WERI-Rb-1 (cell line): ENCODE results near the gene SHISA8.

Experiments used
- DNase-seq: peaks from one replicate; pipeline ENCODE4 v3.0.0-alpha.2; 2020
- H3K27ac ChIP-seq: fragments of 250-450 bp; sonication (Bioruptor Pico); 2 replicates; pipeline ENCODE4 v1.5.1; 2020; ENCODE audit warnings: mild to moderate bottlenecking, moderate library complexity
- H3K27me3 ChIP-seq: fragments of 250-450 bp; sonication (Bioruptor Pico); 2 replicates; pipeline ENCODE4 v1.5.1; 2021; ENCODE audit warnings: mild to moderate bottlenecking, low read depth, moderate library complexity; ENCODE audit not compliant: insufficient read depth, severe bottlenecking
- H3K36me3 ChIP-seq: fragments of 250-450 bp; sonication (Bioruptor Pico); 2 replicates; pipeline ENCODE4 v1.5.1; 2020; ENCODE audit warnings: mild to moderate bottlenecking, moderate library complexity
- H3K4me3 ChIP-seq: 2 replicates; pipeline ENCODE4 v1.5.1; 2011; ENCODE audit warnings: low read depth, mild to moderate bottlenecking, control low read depth, low read length
- H3K9me3 ChIP-seq: fragments of 250-450 bp; sonication (Bioruptor Pico); 2 replicates; pipeline ENCODE4 v1.5.1; 2021; ENCODE audit warnings: mild to moderate bottlenecking, moderate library complexity; ENCODE audit not compliant: severe bottlenecking
- CTCF ChIP-seq: IDR thresholded peaks from 2 replicates; pipeline ENCODE4 v1.5.1; 2011; ENCODE audit warnings: low read depth, mild to moderate bottlenecking, control low read depth, inconsistent platforms, low read length

The SHISA8 gene

DNA sequence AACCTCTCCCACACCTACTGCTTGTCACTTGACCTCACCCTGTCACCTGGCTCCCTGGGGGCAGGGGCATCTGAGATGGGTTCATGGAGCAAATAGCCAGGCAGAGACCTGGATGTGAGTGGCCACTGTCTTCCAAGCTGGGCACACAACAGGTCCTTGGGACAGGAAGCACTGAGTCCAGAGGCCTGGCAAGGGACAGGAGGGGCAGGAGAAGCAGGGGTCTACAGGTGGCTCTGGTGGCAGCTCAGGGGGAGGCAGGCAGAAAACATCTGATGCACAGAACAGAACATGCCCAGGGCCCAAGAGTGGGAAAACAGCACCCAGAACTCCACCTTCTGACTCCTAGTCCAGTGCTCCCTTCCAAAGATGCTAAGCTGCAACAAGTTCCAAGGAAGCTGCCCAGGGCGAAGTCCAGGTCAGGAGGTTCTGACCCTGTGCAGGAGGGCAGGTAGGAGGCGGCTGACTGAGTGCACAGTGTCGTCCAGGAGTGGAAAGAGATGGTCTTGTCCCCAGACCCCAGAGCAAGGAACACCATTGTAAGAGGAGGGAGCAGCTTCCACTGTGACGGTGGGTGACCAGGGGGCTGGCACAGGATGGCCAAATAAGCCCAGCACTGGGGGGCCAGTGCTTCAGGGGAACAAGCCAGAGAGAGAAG is 8.2 kb upstream of the SHISA8 start:
- DNase-seq, result no peak
- Histone ChIP-seq H3K27ac (no peak overlapping the region), H3K36me3 (no peaks in the 10 kb centered on the region), H3K4me3 (no peak overlapping the region), H3K27me3 (no peaks in the 10 kb centered on the region), H3K9me3 (no peaks in the 10 kb centered on the region)
- no peak for TF ChIP-seq CTCF

GRCh38 chr22:41922328-41922727 is 7.5 kb upstream of the SHISA8 start:
- no peak for TF ChIP-seq CTCF
- H3K27me3 ChIP-seq, result peaks cover 6% of the 10 kb centered on the region
- no peaks in the 10 kb centered on the region for H3K36me3 ChIP-seq
- no peaks in the 10 kb centered on the region for H3K9me3 ChIP-seq
- no peak overlapping the region for H3K27ac ChIP-seq
- no peak overlapping the region for H3K4me3 ChIP-seq
- DNase-seq, result no peak

GRCh38 chr22:41920271-41920976 is 5.5 kb upstream of the SHISA8 start:
- no peaks in the 10 kb centered on the region for H3K9me3 ChIP-seq
- no peak overlapping the region for H3K27ac ChIP-seq
- H3K4me3 ChIP-seq, result no peak overlapping the region
- no peaks in the 10 kb centered on the region for H3K36me3 ChIP-seq
- no peak for DNase-seq
- peaks cover 20% of the 10 kb centered on the region for H3K27me3 ChIP-seq
- TF ChIP-seq CTCF, result no peak

GRCh38 chr22:41919357-41920224 is 4.7 kb upstream of the SHISA8 start:
- peaks cover 26% of the 10 kb centered on the region for H3K27me3 ChIP-seq
- H3K4me3 ChIP-seq, result peak overlapping the region; percentile 17
- TF ChIP-seq CTCF, result no peak
- DNase-seq, result peak; percentile 53
- H3K27ac ChIP-seq, result no peak overlapping the region
- H3K36me3 ChIP-seq, result no peaks in the 10 kb centered on the region
- H3K9me3 ChIP-seq, result no peaks in the 10 kb centered on the region

DNA sequence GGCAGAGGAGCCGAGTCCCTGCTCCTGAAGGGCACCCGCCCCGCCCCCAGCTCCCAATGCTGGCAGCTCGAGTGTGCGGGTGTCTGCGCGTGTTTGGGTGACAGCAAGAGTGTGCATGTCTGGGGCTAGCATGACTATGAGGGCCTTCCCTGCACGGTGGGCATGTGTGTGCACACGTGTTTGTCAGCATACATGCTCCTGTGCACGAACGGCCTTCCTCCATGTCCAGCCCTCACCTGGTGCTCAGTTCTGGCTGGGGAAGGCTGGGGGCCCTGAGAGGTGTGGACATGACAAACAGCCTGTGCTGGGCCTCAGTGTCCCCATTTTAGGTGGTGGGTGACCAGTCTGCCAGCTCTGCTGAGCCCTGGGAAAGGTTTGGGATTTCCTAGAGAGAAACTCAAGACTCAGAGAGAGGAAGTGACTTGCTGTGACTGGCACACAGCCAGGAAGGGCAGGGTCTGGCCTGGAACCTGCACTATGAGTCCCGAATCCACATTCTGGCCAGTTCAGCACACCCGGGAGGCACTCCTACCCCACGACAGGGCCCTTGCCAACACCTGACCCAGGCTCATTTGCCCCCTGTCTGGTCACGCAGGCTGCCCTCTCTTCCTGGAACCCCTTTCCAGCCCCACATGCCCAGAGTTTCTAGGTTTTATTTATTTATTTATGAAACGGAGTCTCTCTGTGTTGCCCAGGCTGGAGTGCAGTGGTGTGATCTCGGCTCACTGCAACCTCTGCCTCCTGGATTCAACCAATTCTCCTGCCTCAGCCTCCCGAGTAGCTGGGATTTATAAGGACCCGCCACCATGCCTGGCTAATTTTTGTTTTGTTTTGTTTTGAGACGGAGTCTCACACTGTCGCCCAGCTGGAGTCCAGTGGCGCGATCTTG is 3.3 kb upstream of the SHISA8 start:
- TF ChIP-seq CTCF, result no peak
- no peak overlapping the region for H3K27ac ChIP-seq
- peaks cover 36% of the 10 kb centered on the region for H3K27me3 ChIP-seq
- DNase-seq, result no peak
- no peaks in the 10 kb centered on the region for H3K9me3 ChIP-seq
- no peaks in the 10 kb centered on the region for H3K36me3 ChIP-seq
- H3K4me3 ChIP-seq, result no peak overlapping the region
